HepG2 (cell line): ENCODE measurements around the gene NOTCH4. TPM values are rescaled to one million over a fixed set of nuclear protein-coding genes. Genes with fewer than 3 reads are reported as not detected.

Experiments
- ADNP ChIP-seq: sonication (generic); formaldehyde crosslinking; IDR thresholded peaks from 2 replicates; pipeline ENCODE4 v1.4.0; 2020; ENCODE audit warnings: missing genetic modification reagents
- GPBP1L1 ChIP-seq: sonication (generic); formaldehyde crosslinking; IDR thresholded peaks from 2 replicates; pipeline ENCODE4 v1.5.0; 2020; ENCODE audit warnings: mild to moderate bottlenecking, missing genetic modification reagents
- HOXD1 ChIP-seq: sonication (generic); formaldehyde crosslinking; IDR thresholded peaks from 2 replicates; pipeline ENCODE4 v1.5.0; 2020; ENCODE audit warnings: missing genetic modification reagents
- MED13 ChIP-seq: sonication (generic); formaldehyde crosslinking; IDR thresholded peaks from 2 replicates; pipeline ENCODE4 v1.5.0; 2020; ENCODE audit warnings: missing genetic modification reagents
- MEIS1 ChIP-seq: sonication (generic); formaldehyde crosslinking; IDR thresholded peaks from 2 replicates; pipeline ENCODE4 v1.9.0; 2021; ENCODE audit warnings: mild to moderate bottlenecking, missing genetic modification reagents, moderate library complexity, borderline replicate concordance
- MLLT10 ChIP-seq: sonication (generic); formaldehyde crosslinking; IDR thresholded peaks from 2 replicates; pipeline ENCODE4 v1.4.0; 2020; ENCODE audit warnings: missing genetic modification reagents
- PPARG ChIP-seq: conservative IDR thresholded peaks from 2 replicates; pipeline ENCODE4 v1.6.1; 2016; ENCODE audit warnings: missing biosample characterization, missing genetic modification reagents
- RFX5 ChIP-seq: IDR thresholded peaks from 2 replicates; pipeline ENCODE4 v1.6.1; 2011; ENCODE audit warnings: low read depth, low read length, improper control_type of control experiment
- SUZ12 ChIP-seq: fragments of 150-350 bp; IDR thresholded peaks from 2 replicates; pipeline ENCODE4 v1.6.1; 2014; ENCODE audit warnings: low read depth, low read length
- ZNF12 ChIP-seq: sonication (generic); formaldehyde crosslinking; IDR thresholded peaks from 2 replicates; pipeline ENCODE4 v1.5.0; 2020; ENCODE audit warnings: missing genetic modification reagents
- ZNF331 ChIP-seq: sonication (generic); formaldehyde crosslinking; IDR thresholded peaks from 2 replicates; pipeline ENCODE4 v1.4.0; 2020; ENCODE audit warnings: missing genetic modification reagents
- ZNF513 ChIP-seq: sonication (generic); formaldehyde crosslinking; conservative IDR thresholded peaks from 2 replicates; pipeline ENCODE4 v1.5.0; 2020; ENCODE audit warnings: missing genetic modification reagents
- ZSCAN20 ChIP-seq: sonication (generic); formaldehyde crosslinking; IDR thresholded peaks from 2 replicates; pipeline ENCODE4 v1.4.0; 2020; ENCODE audit warnings: missing genetic modification reagents, mild to moderate bottlenecking, borderline replicate concordance
- polyA plus RNA-seq, 8 experiments: library from polyadenylated mRNA; depleted of rRNA in 3 of 8; stranded (reverse) in 7 of 8; unstranded in 1 of 8; fragments of >200 nt; fragmentation: Illumina TruSeq in 4 of 8; extraction: Trizol in 4 of 8; gene quantifications; 2 replicates each; pipeline versions ENCODE4 v1.2.1 to v1.2.3, GENCODE V29; 2011 to 2016; ENCODE audit warnings: low read depth in 4 of 8, missing spikeins in 1 of 8, mixed read lengths in 1 of 8; ENCODE audit not compliant: insufficient read depth in 1 of 8
- total RNA-seq, 5 experiments: library from RNA; depleted of rRNA; stranded (reverse); fragments of >200 nt; fragmentation: Illumina TruSeq; extraction: Trizol; gene quantifications; 2 replicates each; pipeline ENCODE4 v1.2.3, GENCODE V29; 2016; ENCODE audit warnings: low read depth in 1 of 5
- TF ChIP-seq, protein P1 (sequence below): sonication (generic); formaldehyde crosslinking; IDR thresholded peaks from 2 replicates; pipeline ENCODE4 v1.8.0; 2023; ENCODE audit warnings: mild to moderate bottlenecking, missing genetic modification reagents
- TF ChIP-seq, protein P2 (sequence below): sonication (generic); formaldehyde crosslinking; IDR thresholded peaks from 2 replicates; pipeline ENCODE4 v1.8.1; 2022; ENCODE audit warnings: low read depth, mild to moderate bottlenecking, missing genetic modification reagents
- TF ChIP-seq, protein P3 (sequence below): sonication (generic); formaldehyde crosslinking; IDR thresholded peaks from 2 replicates; pipeline ENCODE4 v1.4.0; 2020; ENCODE audit warnings: mild to moderate bottlenecking, missing genetic modification reagents
- TF ChIP-seq, protein P4 (sequence below): sonication (generic); formaldehyde crosslinking; IDR thresholded peaks from 2 replicates; pipeline ENCODE4 v1.9.0; 2022; ENCODE audit warnings: low read depth, missing genetic modification reagents

NOTCH4 gene
- total and polyA plus RNA-seq, 2 of the 13 experiments (the other 11 are each of a cell fraction or from before 2014, with no cell fraction given) = 0.51 to 0.83 TPM

GRCh38 chr6:32154514-32155161 is 69.2 kb downstream of the NOTCH4 start (continued):
- 0 out of 2 replicates have a peak, but pooled peaks have one; percentile 10 for TF ChIP-seq PPARG (CRISPR knock-in tag)
- peak; percentile 30; the same call in 1 of the 2 replicates for TF ChIP-seq MEIS1 (CRISPR knock-in tag)
- TF ChIP-seq, protein P1, sequence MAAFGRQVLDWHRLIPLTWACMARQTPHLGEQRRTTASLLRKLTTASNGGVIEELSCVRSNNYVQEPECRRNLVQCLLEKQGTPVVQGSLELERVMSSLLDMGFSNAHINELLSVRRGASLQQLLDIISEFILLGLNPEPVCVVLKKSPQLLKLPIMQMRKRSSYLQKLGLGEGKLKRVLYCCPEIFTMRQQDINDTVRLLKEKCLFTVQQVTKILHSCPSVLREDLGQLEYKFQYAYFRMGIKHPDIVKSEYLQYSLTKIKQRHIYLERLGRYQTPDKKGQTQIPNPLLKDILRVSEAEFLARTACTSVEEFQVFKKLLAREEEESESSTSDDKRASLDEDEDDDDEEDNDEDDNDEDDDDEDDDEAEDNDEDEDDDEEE (CRISPR knock-in tag) = peak; percentile 93; the same call in 1 of the 2 replicates
- TF ChIP-seq GPBP1L1 (CRISPR knock-in tag) = no peak
- no peak for TF ChIP-seq HOXD1 (CRISPR knock-in tag)
- peak; percentile 76; the same call in 1 of the 2 replicates for TF ChIP-seq ZNF331 (CRISPR knock-in tag)
- TF ChIP-seq ZSCAN20 (CRISPR knock-in tag) = no peak
- TF ChIP-seq, protein P2, sequence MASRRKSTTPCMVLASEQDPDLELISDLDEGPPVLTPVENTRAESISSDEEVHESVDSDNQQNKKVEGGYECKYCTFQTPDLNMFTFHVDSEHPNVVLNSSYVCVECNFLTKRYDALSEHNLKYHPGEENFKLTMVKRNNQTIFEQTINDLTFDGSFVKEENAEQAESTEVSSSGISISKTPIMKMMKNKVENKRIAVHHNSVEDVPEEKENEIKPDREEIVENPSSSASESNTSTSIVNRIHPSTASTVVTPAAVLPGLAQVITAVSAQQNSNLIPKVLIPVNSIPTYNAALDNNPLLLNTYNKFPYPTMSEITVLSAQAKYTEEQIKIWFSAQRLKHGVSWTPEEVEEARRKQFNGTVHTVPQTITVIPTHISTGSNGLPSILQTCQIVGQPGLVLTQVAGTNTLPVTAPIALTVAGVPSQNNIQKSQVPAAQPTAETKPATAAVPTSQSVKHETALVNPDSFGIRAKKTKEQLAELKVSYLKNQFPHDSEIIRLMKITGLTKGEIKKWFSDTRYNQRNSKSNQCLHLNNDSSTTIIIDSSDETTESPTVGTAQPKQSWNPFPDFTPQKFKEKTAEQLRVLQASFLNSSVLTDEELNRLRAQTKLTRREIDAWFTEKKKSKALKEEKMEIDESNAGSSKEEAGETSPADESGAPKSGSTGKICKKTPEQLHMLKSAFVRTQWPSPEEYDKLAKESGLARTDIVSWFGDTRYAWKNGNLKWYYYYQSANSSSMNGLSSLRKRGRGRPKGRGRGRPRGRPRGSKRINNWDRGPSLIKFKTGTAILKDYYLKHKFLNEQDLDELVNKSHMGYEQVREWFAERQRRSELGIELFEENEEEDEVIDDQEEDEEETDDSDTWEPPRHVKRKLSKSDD (CRISPR knock-in tag) = no peak; the same call in 1 of the 2 replicates
- TF ChIP-seq, protein P3, sequence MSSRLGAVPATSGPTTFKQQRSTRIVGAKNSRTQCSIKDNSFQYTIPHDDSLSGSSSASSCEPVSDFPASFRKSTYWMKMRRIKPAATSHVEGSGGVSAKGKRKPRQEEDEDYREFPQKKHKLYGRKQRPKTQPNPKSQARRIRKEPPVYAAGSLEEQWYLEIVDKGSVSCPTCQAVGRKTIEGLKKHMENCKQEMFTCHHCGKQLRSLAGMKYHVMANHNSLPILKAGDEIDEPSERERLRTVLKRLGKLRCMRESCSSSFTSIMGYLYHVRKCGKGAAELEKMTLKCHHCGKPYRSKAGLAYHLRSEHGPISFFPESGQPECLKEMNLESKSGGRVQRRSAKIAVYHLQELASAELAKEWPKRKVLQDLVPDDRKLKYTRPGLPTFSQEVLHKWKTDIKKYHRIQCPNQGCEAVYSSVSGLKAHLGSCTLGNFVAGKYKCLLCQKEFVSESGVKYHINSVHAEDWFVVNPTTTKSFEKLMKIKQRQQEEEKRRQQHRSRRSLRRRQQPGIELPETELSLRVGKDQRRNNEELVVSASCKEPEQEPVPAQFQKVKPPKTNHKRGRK (CRISPR knock-in tag) = no peak
- no peak for TF ChIP-seq MED13 (CRISPR knock-in tag)
- TF ChIP-seq ZNF513 (CRISPR knock-in tag) = no peak
- TF ChIP-seq SUZ12 = no peak
- no peak for TF ChIP-seq ADNP
- TF ChIP-seq RFX5 = peak; percentile 10; the same call in 1 of the 2 replicates
- no peak; the same call in 1 of the 2 replicates for TF ChIP-seq ZNF12 (CRISPR knock-in tag)
- TF ChIP-seq MLLT10 (CRISPR knock-in tag) = no peak
- TF ChIP-seq, protein P4, sequence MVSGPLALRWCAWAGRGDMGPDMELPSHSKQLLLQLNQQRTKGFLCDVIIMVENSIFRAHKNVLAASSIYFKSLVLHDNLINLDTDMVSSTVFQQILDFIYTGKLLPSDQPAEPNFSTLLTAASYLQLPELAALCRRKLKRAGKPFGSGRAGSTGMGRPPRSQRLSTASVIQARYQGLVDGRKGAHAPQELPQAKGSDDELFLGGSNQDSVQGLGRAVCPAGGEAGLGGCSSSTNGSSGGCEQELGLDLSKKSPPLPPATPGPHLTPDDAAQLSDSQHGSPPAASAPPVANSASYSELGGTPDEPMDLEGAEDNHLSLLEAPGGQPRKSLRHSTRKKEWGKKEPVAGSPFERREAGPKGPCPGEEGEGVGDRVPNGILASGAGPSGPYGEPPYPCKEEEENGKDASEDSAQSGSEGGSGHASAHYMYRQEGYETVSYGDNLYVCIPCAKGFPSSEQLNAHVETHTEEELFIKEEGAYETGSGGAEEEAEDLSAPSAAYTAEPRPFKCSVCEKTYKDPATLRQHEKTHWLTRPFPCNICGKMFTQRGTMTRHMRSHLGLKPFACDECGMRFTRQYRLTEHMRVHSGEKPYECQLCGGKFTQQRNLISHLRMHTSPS (CRISPR knock-in tag) = peak; percentile 43; the same call in 1 of the 2 replicates
